ENCODE measurements around the gene OR2J2.
"Not testable (repeated sequence)": the region's sequence is repeated elsewhere in the genome, so short reads cannot be mapped to it uniquely, and the experiment has no call there.

OR2J2 gene

DNA sequence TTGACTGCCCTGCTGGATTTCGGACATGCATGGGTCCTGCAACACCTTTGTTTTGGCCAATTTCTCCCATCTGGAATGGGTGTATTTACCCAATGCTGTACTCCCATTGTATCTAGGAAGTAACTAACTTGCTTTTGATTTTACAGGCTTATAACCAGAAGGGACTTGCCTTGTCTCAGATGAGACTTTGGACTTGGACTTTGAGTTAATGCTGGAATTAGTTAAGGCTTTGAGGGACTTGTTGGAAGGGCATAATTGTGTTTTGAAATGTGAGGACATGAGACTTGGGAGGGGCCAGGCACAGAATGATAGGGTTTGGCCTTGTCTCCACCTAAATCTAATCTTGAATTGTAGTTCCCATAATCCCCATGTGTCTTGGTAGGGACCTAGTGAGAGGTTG, 47.3 kb downstream of the OR2J2 start:
- DNase-seq (ENCODE audit: low read depth in 1 of 2, low spot score in 1 of 2), result not testable (repeated sequence)

All from stimulated activated CD4-positive, alpha-beta T cell treated with anti-CD3 and anti-CD28 coated beads, Interleukin-15, amount 100 ng/mL, for 1 hour (primary cell).